Measurements from ENCODE around the gene NUDT3.

Gene NUDT3

DNA sequence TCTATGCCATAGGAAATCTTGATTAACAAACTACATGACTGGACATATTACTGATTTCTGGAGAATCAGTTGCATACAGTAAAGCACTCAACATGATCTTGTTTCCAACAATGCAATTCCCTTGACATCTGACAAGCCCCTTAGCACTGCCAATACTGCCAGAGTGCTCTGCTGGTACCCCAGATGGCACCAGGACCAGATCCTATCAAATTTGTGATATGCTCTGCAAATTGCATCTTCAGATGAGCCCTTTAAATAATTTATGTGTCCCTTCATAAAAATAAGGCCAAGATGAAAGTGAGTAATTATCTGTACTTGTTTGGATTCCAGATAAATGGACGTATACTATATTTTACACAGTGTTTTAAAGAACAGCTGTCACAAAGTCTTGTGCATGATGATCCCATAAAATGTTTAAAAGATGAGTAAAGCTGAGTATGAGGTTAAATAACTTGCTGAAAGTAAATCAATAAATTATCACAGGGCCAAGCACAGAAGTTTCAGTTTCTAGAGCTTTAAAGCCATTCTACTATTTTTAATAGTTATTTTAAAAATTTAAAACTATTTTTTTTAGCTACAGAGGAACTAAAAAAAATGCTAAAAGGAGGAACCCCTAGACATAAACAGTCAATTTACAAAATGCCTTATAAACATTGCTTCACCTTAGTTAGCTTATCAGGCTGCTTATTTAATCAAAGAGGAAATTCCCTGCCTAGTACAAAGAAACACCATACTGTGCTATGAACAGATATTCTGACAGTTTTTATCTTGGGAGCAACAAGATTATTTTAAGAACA is 42.1 kb downstream of the NUDT3 start:
- no peak overlapping the region for H3K4me3 ChIP-seq (ENCODE audit: low read length)
- no peak for TF ChIP-seq ZNF274 (IDR thresholded peaks at IDR 0.05; ENCODE audit: low read depth, low read length)

- no peak overlapping the region for H3K4me3 ChIP-seq (ENCODE audit: low read length)
- no peak for TF ChIP-seq ZNF274 (IDR thresholded peaks at IDR 0.05; ENCODE audit: low read depth, low read length)
Observed at GRCh38 chr6:34349211-34349610, 43.3 kb downstream of the NUDT3 start.

DNA sequence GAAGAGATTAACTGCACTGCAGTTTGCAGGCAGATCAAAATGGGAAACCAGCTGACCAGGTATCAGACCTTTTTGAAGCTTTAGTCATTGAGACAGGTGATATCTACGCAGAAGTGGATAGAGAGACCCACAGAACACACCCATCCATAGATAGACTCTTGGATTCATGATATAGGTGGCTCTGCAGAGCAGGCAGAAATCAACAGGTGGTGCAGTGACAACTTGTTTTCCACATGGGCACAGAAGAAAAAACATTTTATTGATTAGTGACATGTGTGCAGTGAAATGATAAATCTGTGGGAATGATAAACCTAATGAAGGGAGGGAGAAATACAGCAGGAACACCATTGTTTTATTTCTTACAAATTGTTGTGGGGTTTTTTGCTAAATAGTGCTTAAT is 45.2 kb downstream of the NUDT3 start:
- no peak overlapping the region for H3K4me3 ChIP-seq (ENCODE audit: low read length)
- no peak for TF ChIP-seq ZNF274 (IDR thresholded peaks at IDR 0.05; ENCODE audit: low read depth, low read length)

- H3K4me3 ChIP-seq (ENCODE audit: low read length), result no peak overlapping the region
- TF ChIP-seq ZNF274 (IDR thresholded peaks at IDR 0.05; ENCODE audit: low read depth, low read length), result no peak
Observed at GRCh38 chr6:34346175-34347119, 46.0 kb downstream of the NUDT3 start.

DNA sequence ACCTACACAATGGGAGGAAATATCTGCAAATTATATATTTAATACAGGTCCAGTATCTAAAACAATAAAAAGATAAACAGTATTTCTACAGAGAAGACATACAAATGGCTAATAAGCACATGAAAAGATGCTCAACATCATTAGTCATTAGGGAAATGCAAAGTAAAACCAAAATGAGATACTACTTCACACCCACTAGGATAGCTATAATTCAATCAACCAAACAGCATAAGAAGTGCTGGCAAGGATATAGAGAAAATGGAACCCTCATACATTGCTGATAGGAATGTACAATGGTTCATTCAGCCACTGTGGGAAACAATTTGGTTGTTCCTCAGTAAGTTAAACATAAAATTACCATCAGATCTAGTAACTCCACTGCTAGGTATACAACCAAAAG is 48.7 kb downstream of the NUDT3 start:
- H3K4me3 ChIP-seq (ENCODE audit: low read length), result no peak overlapping the region
- TF ChIP-seq ZNF274 (IDR thresholded peaks at IDR 0.05; ENCODE audit: low read depth, low read length), result no peak

GRCh38 chr6:34342247-34342646 is 50.2 kb downstream of the NUDT3 start:
- TF ChIP-seq ZNF274 (IDR thresholded peaks at IDR 0.05; ENCODE audit: low read depth, low read length), result no peak
- H3K4me3 ChIP-seq (ENCODE audit: low read length), result no peak overlapping the region

GRCh38 chr6:34341481-34341971 is 50.9 kb downstream of the NUDT3 start:
- TF ChIP-seq ZNF274 (IDR thresholded peaks at IDR 0.05; ENCODE audit: low read depth, low read length), result no peak
- no peak overlapping the region for H3K4me3 ChIP-seq (ENCODE audit: low read length)

GRCh38 chr6:34340906-34341480 is 51.5 kb downstream of the NUDT3 start:
- H3K4me3 ChIP-seq (ENCODE audit: low read length), result no peak overlapping the region
- no peak for TF ChIP-seq ZNF274 (IDR thresholded peaks at IDR 0.05; ENCODE audit: low read depth, low read length)

GRCh38 chr6:34340394-34340793 is 52.1 kb downstream of the NUDT3 start:
- TF ChIP-seq ZNF274 (IDR thresholded peaks at IDR 0.05; ENCODE audit: low read depth, low read length), result no peak
- no peak overlapping the region for H3K4me3 ChIP-seq (ENCODE audit: low read length)

DNA sequence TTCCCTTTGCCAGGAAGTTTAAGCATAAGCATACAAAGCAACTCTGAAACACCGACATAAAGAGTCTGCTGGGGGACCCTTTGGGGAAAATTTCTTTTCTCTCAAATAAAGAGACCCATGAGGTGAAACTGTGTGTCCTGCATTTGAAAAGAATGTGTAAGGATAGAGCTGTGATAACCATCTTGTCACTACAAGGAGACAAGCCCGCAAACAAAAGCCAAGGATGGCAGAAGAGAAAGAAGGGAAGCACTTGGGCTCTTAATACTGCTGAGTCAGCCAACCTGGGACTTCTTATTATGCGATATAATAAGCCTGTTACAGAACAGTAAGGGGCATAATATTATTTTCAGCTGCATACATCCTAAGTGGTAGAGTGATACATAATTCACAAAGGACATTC is 52.5 kb downstream of the NUDT3 start:
- no peak overlapping the region for H3K4me3 ChIP-seq (ENCODE audit: low read length)
- no peak for TF ChIP-seq ZNF274 (IDR thresholded peaks at IDR 0.05; ENCODE audit: low read depth, low read length)

DNA sequence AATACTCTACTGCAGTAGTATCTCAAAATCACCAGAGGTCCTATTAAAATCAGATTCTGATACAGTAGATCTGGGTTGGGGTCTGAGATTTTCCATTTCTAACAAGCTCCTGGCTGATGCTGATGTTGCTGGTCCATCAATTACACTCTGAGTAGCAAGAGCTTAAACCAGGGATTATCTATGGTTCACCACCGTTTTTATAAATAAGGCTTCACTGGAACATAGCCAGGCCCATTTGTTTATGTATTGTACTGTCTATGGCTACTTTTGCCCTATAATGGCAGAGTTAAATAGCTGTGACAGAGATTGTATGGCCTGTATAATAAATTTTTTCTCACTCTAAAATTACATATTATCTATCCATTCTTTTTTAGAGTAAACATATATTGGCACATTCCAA is 53.0 kb downstream of the NUDT3 start:
- no peak for TF ChIP-seq ZNF274 (IDR thresholded peaks at IDR 0.05; ENCODE audit: low read depth, low read length)
- no peak overlapping the region for H3K4me3 ChIP-seq (ENCODE audit: low read length)

GRCh38 chr6:34338811-34339210 is 53.7 kb downstream of the NUDT3 start:
- no peak for TF ChIP-seq ZNF274 (IDR thresholded peaks at IDR 0.05; ENCODE audit: low read depth, low read length)
- H3K4me3 ChIP-seq (ENCODE audit: low read length), result no peak overlapping the region

DNA sequence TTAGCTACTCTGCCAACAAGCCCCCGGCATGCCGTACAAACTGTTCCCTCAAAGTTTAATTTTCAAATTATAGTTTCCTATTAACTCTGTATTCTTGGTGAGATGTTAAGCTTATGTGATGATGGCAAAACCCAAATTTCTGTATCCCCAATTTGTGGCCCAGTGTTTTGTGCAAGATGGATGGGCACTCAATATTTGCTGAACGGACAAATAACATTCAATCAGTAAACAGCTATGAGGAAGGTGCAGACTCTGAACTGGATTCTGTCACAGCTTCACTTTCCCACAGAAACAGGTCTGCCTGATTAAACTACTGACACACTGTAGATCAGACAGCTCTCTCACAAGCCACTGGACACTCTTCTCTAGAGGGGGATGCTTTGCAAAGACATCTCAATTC is 54.1 kb downstream of the NUDT3 start:
- no peak for TF ChIP-seq ZNF274 (IDR thresholded peaks at IDR 0.05; ENCODE audit: low read depth, low read length)
- no peak overlapping the region for H3K4me3 ChIP-seq (ENCODE audit: low read length)

DNA sequence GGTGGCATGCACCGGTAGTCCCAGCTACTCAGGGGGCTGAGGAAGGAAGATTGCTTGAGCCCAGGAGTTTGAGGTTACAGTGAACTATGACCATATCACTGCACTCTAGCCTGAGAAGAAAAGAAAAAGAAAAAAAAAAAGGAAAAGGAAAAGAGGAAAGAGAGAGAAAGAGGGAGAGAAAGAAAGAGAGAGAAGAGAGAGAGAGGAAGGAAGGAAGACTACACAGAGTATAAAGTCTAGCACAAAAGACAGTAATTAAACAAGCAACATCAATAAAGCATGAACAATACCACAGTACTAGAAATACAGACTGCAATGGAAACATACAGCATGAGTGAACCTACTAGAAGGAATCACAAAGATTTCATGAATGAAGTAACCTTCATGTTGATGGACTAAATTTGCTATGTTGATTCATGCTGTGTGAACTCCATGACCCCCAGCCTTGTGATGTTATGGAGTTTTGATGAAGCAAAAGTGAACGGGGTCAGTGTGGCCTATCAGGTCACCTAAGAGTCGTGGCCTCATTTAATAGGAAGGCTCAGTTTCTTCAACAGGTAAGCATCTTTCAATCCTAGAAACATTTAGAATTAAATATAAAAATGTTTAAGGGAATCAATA is 57.6 kb downstream of the NUDT3 start:
- no peak overlapping the region for H3K4me3 ChIP-seq (ENCODE audit: low read length)
- no peak for TF ChIP-seq ZNF274 (IDR thresholded peaks at IDR 0.05; ENCODE audit: low read depth, low read length)
